UCSD-AML1 (cell line): ENCODE data around the gene ANKRD39.
"Not testable (repeated sequence)": the region's sequence is repeated elsewhere in the genome, so short reads cannot be mapped to it uniquely, and the experiment has no call there.

ENCODE experiments used
- DNase-seq: peaks from one replicate; lab custom pipeline; 2025; ENCODE audit not compliant: unreplicated experiment; lab: John Stamatoyannopoulos, UW

ANKRD39 gene

GRCh38 chr2:96810783-96811192 lies 47.0 kb downstream of the ANKRD39 start:
- DNase-seq, result no peak

- DNase-seq, result no peak
Measured at GRCh38 chr2:96809951-96810782, 47.6 kb downstream of the ANKRD39 start.

GRCh38 chr2:96809216-96809882 lies 48.5 kb downstream of the ANKRD39 start:
- DNase-seq, result no peak

GRCh38 chr2:96808176-96808837 lies 49.5 kb downstream of the ANKRD39 start:
- DNase-seq, result no peak

- DNase-seq, result no peak
Measured at GRCh38 chr2:96807127-96807471, 50.7 kb downstream of the ANKRD39 start.

GRCh38 chr2:96806468-96807126 lies 51.2 kb downstream of the ANKRD39 start:
- DNase-seq, result no peak

GRCh38 chr2:96805946-96806345 lies 51.9 kb downstream of the ANKRD39 start:
- not testable (repeated sequence) for DNase-seq

GRCh38 chr2:96804986-96805385 lies 52.8 kb downstream of the ANKRD39 start:
- DNase-seq, result no peak

- no peak for DNase-seq
Measured at GRCh38 chr2:96802721-96803120, 55.1 kb downstream of the ANKRD39 start.

- no peak for DNase-seq
Measured at GRCh38 chr2:96801786-96802595, 55.8 kb downstream of the ANKRD39 start.

GRCh38 chr2:96801005-96801785 lies 56.6 kb downstream of the ANKRD39 start:
- DNase-seq, result peak; percentile 39

GRCh38 chr2:96800061-96801004 lies 57.5 kb downstream of the ANKRD39 start:
- no peak for DNase-seq

- no peak for DNase-seq
Measured at GRCh38 chr2:96799623-96799935, 58.2 kb downstream of the ANKRD39 start.

GRCh38 chr2:96798733-96799622 lies 58.8 kb downstream of the ANKRD39 start:
- DNase-seq, result no peak
